HUDEP-2 (cell line): ENCODE measurements around the gene SLC25A36.
A peak's percentile ranks its signal among the peaks of the same experiment; 100 is the strongest.
"Not testable (repeated sequence)": the region's sequence is repeated elsewhere in the genome, so short reads cannot be mapped to it uniquely, and the experiment has no call there.

Experiments
- DNase-seq, 76 experiments: peaks; one replicate each; lab custom pipeline; 2025; ENCODE audit not compliant: unreplicated experiment in 76 of 76; lab: John Stamatoyannopoulos, UW

SLC25A36 gene

DNA sequence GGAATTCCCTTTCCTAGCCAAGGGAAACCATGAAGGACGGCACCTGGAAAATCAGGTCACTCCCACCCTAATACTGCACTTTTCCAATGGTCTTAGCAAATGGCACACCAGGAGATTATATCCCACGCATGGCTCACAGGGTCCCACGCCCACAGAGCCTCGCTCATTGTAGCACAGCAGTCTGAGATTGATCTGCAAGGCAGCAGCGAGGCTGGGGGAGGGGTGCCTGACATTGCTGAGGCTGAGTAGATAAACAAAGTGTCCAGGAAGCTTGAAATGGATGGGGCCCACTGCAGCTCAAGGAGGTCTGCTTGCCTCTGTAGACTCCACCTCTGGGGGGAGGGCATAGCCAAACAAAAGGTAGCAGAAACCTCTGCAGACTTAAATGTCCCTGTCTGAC is 46.2 kb downstream of the SLC25A36 start:
- DNase-seq: not testable (repeated sequence)

DNA sequence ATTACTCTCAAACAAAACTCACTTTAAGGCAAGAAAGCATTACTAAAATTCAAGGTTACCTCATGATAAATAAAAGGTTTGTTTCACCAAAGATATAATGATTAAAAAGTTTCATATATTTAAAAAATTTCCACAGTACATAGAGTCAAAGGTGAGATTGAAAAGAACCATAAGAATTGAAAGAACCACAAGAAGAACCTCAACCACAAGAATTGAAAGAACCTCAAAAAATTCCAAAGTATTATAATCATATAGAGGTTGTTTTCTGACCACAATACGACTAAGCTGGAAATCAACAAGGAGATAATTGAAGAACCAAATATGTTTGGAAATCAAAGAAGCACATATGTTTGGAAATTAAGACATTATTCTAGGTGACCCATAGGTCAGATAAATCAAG is 52.7 kb downstream of the SLC25A36 start:
- DNase-seq: no peak

DNA sequence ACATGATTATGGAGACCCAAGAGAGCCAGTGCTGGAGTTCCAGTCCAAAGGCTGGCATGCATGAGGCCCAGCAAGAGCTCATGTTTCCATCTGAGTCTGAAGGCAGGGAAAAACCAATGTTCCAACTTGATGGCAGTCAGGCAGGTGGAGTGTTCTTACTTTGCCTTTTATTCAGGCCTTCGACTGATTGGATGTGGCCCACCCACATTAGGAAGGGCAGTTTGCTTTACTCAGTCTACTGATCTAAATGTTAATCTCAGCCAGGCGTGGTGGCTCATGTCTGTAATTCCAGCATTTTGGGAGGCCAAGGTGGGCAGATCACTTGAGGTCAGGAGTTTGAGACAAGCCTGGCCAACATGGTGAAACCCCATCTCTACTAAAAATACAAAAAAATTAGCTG is 53.2 kb downstream of the SLC25A36 start:
- DNase-seq: not testable (repeated sequence)

DNA sequence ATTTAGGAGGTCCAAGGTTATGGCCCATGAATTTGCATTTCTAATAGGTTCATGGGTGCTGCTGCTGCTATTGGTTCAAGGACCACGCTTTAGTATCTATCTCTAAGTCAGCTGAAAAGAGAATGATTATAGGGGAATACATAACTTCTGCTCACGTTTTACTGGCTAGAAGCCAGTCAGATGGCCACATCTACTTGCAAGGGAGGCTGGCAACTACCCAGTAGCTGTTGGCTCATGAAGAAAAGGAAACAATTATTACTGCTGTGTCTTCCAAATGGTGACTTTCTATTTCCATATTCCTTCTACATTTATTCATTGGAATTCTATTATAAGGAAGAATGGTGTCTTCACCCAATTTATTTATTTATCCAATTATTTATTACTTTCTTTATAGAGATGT is 54.2 kb downstream of the SLC25A36 start:
- DNase-seq: no peak

DNA sequence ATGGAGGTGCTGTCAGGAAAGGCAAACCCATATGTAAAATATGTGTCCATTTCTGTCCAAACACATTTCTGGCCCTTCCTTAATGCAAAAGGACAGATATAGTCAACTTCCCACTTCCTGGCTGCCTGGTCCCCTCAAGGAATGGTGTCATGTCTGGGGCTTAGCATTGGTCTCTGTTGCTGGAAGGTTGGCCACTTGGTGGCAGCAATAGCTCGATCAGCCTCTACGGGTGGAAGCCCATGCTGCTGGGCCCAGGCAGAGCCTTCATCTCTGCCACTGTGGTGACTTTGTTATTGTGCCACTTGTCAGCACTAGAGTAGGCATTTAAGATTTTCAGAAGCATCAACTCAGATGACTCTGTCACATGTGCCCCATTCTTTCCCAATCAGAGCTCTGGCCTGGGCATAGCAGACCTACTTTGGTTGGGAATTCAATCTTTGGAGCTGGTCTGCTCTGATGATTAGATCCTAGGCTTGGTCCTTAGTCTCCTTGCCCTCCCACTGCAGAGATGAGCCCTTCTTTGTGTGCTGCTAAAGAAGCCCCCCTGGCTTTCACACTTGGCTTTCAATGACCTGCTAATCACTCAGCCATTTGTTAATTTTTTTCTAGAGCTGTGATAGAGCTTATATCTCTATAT is 58.5 kb downstream of the SLC25A36 start:
- DNase-seq: peak in 36 of 76 experiments; percentile 1 to 54 (median 14)

DNA sequence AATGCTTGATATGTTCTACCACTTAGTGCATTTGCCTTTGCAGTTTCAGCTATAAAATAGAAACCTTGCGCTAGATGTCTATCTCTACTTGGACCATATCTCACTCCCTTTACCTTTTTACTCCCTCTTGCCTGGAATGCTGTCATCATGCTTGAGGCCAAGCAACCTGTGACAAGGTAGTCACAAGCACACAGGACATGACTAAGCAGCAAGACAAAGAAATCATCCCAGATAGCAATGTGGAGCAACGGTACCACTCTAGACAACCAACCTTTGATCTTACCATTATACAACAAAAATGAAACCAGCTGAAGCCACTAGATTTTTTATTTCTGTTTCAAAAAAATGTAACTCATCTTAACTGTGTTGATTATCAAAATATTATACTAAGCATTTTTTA is 59.0 kb downstream of the SLC25A36 start:
- DNase-seq: no peak

DNA sequence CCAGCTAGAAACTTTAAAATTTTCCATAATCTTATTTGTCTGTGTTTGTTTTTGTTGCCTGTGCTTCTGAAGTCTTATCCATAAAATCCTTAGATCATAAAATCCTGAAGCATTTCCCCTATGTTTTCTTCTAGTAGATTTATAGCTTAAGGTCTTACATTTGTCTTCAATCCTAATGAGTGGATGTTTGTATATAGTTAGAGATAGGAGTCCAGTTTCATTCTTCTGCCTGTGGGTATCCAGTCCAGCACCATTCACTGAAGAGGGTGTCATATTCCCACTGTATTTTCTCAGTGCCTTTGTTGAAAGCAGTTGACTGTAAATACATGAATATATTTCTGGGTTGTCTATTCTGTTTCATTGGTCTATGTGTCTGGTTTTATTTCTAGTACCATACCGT is 64.7 kb downstream of the SLC25A36 start:
- no peak for DNase-seq

DNA sequence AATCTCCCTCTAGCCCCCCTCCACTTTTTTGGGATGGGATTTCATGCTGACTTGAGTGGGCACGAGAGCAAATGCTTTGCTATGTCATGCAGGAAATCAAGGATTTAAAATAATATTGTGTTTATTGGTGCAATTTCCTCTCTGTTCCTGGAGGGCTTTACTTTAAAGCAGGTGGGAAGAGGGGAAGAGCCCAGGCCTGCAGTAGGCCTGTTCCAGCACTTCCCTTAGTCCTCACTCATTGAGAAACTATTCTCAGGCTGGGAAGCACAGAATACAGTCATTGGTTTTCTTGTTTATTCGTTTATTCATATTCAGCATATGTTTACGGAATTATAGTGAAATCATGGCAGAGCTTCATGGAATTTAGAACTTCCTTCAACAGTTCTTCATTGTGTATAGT is 67.9 kb downstream of the SLC25A36 start:
- DNase-seq: no peak

DNA sequence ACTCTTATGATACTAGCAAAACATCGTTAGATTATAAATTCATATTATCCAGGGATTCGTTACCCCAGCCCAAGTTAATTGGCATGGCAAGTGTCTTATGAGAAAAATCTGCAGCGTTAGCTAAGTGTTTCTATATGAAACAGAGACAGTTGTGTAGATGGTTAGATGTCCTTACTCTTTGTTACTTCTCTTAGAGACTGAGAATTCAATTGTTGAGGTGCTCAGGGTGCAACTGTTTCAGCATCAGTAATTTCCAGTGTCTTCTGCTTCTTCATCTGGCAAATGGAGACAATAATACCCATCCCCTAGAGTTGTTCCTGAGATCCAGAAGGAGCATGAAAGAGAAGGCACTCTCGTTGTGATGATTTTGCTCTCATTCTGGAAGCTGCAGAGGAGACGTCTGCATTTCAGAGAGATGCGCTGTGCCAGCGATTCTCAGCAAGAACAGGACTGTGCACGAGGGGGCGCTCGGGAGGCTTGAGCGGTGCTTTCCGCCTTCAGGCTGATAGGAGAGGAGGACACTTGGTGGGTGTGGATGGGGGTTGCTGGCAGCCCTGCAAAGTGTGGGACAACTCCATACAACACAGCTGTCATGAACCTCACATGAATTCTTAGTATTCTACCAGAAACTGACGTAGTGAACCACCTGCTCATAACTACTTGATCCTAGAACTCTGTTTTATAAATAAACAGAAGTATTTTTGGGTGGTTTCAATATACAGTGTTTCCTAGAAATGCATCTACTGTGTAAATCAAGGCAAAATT is 69.8 kb downstream of the SLC25A36 start:
- peak in 61 of 76 experiments; percentile 2 to 72 (median 41) for DNase-seq

DNA sequence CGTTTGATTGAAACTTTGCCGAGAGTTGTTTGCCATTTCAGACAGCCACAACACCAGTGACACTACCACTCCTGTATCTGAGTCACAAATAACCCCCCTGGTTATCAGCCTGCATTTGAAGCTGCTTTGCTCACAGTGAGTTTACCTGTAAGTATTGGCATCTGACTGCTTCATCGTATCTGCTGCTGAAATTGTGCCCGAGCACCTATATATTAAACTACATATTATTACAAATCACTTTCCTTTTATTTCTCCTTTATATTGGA is 70.3 kb downstream of the SLC25A36 start:
- DNase-seq: no peak

DNA sequence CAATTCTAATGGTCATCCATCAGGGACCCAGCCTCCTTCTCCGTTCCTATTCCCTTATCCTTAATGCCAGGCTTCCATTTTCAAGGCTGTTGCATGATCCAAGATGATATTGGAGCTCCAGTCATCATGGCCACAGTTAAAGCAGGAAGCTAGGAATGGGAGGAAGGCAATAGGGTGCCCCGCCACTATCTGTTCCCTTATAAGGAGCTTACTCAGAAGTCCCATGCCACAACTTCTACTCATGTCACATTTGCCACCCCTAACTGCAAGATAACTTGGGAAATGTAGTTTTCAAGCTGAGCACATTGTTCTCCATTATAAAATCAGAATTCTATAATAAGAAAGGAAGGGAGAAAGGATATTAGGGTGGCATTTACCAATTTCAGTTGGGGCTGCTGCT is 70.9 kb downstream of the SLC25A36 start:
- DNase-seq: no peak

DNA sequence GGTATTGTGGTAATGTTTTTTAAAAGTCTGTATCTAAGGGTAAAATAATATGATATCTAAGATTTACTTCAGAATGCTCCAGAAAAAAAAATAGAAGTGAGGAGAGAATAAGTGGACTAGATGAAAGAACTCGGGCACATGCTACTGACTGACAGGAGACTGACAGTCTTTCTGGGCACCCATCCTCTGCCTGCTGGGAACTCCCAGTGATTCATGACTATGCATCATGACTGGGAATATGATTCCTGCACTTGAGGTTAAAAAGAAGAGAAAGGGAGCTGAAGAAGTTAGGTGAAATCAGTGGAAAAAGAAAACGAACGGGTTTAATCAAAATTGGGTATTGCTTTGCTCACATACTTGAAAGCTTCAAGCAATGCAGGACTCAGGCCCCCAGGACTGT is 73.8 kb downstream of the SLC25A36 start:
- no peak for DNase-seq

DNA sequence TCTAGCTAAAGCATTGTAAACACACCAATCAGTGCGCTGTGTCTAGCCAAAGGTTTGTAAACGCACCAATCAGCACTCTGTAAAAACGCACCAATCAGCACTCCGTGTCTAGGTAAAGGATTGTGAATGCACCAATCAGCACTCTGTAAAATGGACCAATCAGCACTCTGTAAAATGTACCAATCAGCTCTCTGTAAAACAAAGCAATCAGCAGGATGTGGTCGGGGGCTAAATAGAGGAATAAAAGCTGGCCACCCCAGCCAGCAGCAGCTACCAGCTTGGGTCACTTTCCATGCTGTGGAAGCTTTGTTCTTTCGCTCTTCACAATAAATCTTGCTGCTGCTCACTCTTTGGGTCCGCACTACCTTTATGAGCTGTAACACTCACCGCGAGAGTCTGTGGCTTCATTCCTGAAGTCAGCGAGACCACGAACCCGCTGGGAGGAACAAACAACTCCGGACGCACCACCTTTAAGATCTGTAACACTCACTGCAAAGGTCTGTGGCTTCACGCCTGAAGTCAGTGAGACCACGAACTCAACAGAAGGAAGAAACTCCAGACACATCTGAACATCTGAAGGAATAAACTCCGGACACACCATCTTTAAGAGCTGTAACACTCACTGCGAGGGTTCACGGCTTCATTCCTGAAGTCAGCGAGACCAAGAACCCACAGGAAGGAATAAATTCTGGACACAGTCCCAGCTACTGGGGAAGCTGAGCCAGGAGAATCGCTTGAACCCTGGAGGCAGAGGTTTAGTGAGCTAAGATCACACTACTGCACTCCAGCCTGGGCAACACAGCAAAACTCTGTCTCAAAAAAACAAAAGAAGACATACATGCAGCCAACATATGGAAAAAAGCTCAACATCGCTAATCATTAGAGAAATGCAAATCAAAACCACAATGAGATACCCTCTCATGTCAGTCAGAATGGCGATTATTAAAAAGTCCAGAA is 76.0 kb downstream of the SLC25A36 start:
- DNase-seq: not testable (repeated sequence)

DNA sequence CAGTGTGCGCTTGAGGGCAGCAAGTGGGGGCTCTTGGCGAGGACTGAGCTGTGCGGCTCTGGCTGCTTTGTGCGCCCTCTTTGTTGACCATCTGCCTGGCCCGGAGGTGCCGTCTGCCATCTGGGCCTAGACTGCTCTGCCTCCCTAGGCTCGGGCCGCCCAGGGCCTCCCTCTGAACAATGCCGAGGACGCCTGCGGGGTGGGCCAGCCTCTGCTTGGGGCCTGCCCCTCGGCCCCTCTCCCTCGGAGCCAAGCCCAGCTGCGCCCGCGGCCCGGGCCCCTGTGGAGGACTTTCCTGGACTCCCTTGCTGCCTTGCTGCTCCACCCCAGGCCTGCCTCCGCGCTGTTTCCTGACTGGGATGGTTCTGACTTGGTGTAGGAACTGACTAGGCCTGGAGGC is 77.6 kb downstream of the SLC25A36 start:
- DNase-seq: no peak

DNA sequence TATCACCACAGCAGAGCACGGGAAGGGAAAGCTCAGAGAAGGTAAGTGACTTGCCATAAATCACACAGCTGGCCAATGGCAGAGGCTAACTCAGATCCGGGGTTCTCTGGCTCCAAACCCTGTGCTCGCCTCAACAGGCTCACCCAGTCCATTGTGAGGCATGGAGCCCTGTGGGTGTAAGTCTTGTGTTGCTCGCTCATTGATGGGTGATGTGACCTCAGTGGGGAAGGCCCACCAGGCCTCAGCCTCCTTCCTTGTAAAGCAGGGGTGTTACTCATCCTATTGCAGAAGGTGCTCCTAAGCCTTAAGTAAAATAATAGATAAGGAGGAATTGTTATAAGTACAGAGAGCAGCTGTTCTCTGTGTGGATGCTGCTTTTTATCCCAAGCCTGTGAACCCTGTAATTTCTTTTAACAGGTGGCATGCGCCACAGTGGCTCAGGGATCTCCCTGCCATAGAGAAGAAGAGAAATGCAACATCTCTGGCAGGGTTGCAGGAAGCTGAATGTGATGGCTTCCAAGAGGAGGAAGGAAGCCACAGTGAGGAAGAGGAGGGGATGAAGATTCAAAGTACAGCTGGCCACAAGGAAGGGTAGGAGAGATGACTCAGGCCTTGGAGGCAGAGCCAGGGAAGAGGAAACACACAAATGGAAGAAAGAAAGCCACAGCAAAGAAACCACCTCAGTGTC is 78.7 kb downstream of the SLC25A36 start:
- no peak for DNase-seq

DNA sequence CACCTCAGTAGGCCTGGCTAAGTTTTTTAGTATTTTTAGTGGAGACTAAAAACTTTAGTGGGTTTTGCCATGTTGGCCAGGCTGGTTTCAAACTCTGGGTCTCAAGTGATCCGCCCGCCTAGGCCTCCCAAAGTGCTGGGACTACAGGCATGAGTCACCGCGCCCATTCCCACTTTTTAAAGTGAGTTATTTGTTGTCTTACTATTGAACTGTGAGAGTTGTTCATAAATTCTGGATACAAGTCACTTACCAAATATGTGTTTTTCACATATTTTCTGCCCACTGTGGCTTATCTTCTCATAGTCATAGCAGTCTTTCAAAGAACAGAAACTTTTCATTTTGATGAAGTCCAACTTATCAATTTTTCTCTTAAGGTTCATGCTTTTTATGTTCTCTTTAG is 79.6 kb downstream of the SLC25A36 start:
- DNase-seq: no peak
